ENCODE results near the gene ZBTB16.

Gene ZBTB16

GRCh38 chr11:114290503-114291235, 231.2 kb downstream of the ZBTB16 start:
- no peak for DNase-seq

GRCh38 chr11:114291381-114291780, 231.9 kb downstream of the ZBTB16 start:
- DNase-seq, result no peak

- no peak for DNase-seq
These were observed 232.6 kb downstream of the ZBTB16 start for GRCh38 chr11:114291842-114292680.

GRCh38 chr11:114293201-114293711, 233.7 kb downstream of the ZBTB16 start:
- DNase-seq, result no peak

- no peak for DNase-seq
These were observed 236.4 kb downstream of the ZBTB16 start, which contains the start of gene NNMT for GRCh38 chr11:114295676-114296604. Gene NNMT (plus strand): TSS chr11:114296399. CDS start chr11:114296557, 158 bp downstream.

- DNase-seq, result no peak
These were observed 237.3 kb downstream of the ZBTB16 start for GRCh38 chr11:114296605-114297372.

- DNase-seq, result no peak
These were observed 238.5 kb downstream of the ZBTB16 start for GRCh38 chr11:114297806-114298709.

- DNase-seq, result no peak
These were observed 239.2 kb downstream of the ZBTB16 start for GRCh38 chr11:114298710-114299109.
